ENCODE results near the gene RELL1.

GRCh38 chr4:37562592-37562991 lies 123.6 kb downstream of the RELL1 start:
- TF ChIP-seq CTCF (tag by site-specific recombination; IDR thresholded peaks at IDR 0.05): no peak
- TF ChIP-seq ZNF133 (tag by site-specific recombination; IDR thresholded peaks at IDR 0.05): no peak
- TF ChIP-seq ZNF423 (tag by site-specific recombination; IDR thresholded peaks at IDR 0.05): no peak
- no peak for TF ChIP-seq ZNF146 (tag by site-specific recombination; IDR thresholded peaks at IDR 0.05)
- TF ChIP-seq ZIC2 (tag by site-specific recombination; IDR thresholded peaks at IDR 0.05): no peak
